H7 (cell line): Measurements from ENCODE around the gene DYNLRB1. TPM values are rescaled to one million over a fixed set of nuclear protein-coding genes. Genes with fewer than 3 reads are reported as not detected.
A peak's percentile ranks its signal among the peaks of the same experiment; 100 is the strongest.
"Not testable (repeated sequence)": the region's sequence is repeated elsewhere in the genome, so short reads cannot be mapped to it uniquely, and the experiment has no call there.

Experiments
- DNase-seq: peaks from one replicate; pipeline ENCODE4 v3.0.0; 2012
- H3K27me3 ChIP-seq: 2 replicates; pipeline ENCODE4 v1.6.0; 2011; ENCODE audit warnings: mild to moderate bottlenecking, low read length; ENCODE audit not compliant: control insufficient read depth, insufficient read depth
- H3K36me3 ChIP-seq: replicated peaks from 2 replicates; pipeline ENCODE4 v1.5.1; 2011; ENCODE audit warnings: low read length; ENCODE audit not compliant: control insufficient read depth, insufficient read depth
- H3K4me3 ChIP-seq: 2 replicates; pipeline ENCODE4 v1.5.1; 2011; ENCODE audit warnings: low read depth, mild to moderate bottlenecking, control low read depth, low read length, moderate library complexity; ENCODE audit not compliant: insufficient read depth
- total RNA-seq: library from RNA; depleted of rRNA; stranded (reverse); fragments of >200 nt; shearing (Covaris generic); gene quantifications from 2 replicates; pipeline ENCODE4 v1.2.3, GENCODE V29; 2014

DYNLRB1 gene
- total RNA-seq, 1 experiment from 2014 or later: 193 TPM

GRCh38 chr20:34519841-34520240 lies 3.6 kb downstream of the DYNLRB1 start:
- H3K4me3 ChIP-seq, H3K27me3 ChIP-seq, DNase-seq, H3K36me3 ChIP-seq: not testable (repeated sequence)

- peak; percentile 87 for DNase-seq
- Histone ChIP-seq H3K27me3 (no peaks in the 10 kb centered on the region), H3K36me3 (peaks cover 17% of the 10 kb centered on the region), H3K4me3 (no peak overlapping the region)
Measured at GRCh38 chr20:34522969-34523871, 7.0 kb downstream of the DYNLRB1 start.

GRCh38 chr20:34524426-34524825 lies 8.2 kb downstream of the DYNLRB1 start:
- Histone ChIP-seq H3K4me3 (no peak overlapping the region), H3K27me3 (no peaks in the 10 kb centered on the region), H3K36me3 (peaks cover 22% of the 10 kb centered on the region)
- no peak for DNase-seq

- Histone ChIP-seq H3K27me3 (no peaks in the 10 kb centered on the region), H3K4me3 (no peak overlapping the region), H3K36me3 (peaks cover 25% of the 10 kb centered on the region)
- DNase-seq: no peak
Measured at GRCh38 chr20:34525342-34525708, 9.1 kb downstream of the DYNLRB1 start.

- Histone ChIP-seq H3K27me3 (no peaks in the 10 kb centered on the region), H3K36me3 (peaks cover 25% of the 10 kb centered on the region), H3K4me3 (no peak overlapping the region)
- DNase-seq: peak; percentile 20
Measured at GRCh38 chr20:34525709-34526416, 9.6 kb downstream of the DYNLRB1 start.

GRCh38 chr20:34526466-34526865 lies 10.2 kb downstream of the DYNLRB1 start:
- Histone ChIP-seq H3K4me3 (no peak overlapping the region), H3K27me3 (no peaks in the 10 kb centered on the region), H3K36me3 (peaks cover 25% of the 10 kb centered on the region)
- DNase-seq: no peak

GRCh38 chr20:34527016-34527415 lies 10.8 kb downstream of the DYNLRB1 start:
- Histone ChIP-seq H3K36me3 (peaks cover 25% of the 10 kb centered on the region), H3K4me3 (no peak overlapping the region), H3K27me3 (no peaks in the 10 kb centered on the region)
- no peak for DNase-seq

GRCh38 chr20:34528921-34529297 lies 12.7 kb downstream of the DYNLRB1 start:
- no peak for DNase-seq
- peaks cover 27% of the 10 kb centered on the region for H3K36me3 ChIP-seq
- no peak overlapping the region for H3K4me3 ChIP-seq
- H3K27me3 ChIP-seq: no peaks in the 10 kb centered on the region

GRCh38 chr20:34529742-34530141 lies 13.5 kb downstream of the DYNLRB1 start:
- Histone ChIP-seq H3K36me3 (peaks cover 34% of the 10 kb centered on the region), H3K4me3 (no peak overlapping the region), H3K27me3 (no peaks in the 10 kb centered on the region)
- no peak for DNase-seq

GRCh38 chr20:34530342-34530741 lies 14.1 kb downstream of the DYNLRB1 start:
- no peak for DNase-seq
- Histone ChIP-seq H3K27me3 (no peaks in the 10 kb centered on the region), H3K36me3 (peaks cover 38% of the 10 kb centered on the region)

GRCh38 chr20:34531608-34532265 lies 15.5 kb downstream of the DYNLRB1 start:
- no peaks in the 10 kb centered on the region for H3K27me3 ChIP-seq
- H3K4me3 ChIP-seq: no peak overlapping the region
- H3K36me3 ChIP-seq: peaks cover 37% of the 10 kb centered on the region
- DNase-seq: no peak

More at GRCh38 chr20:34530342-34530741, 14.1 kb downstream of the DYNLRB1 start:
- H3K4me3 ChIP-seq: no peak overlapping the region

- peaks cover 34% of the 10 kb centered on the region for H3K36me3 ChIP-seq
- DNase-seq: no peak
- no peaks in the 10 kb centered on the region for H3K27me3 ChIP-seq
Measured at GRCh38 chr20:34532320-34532719, 16.1 kb downstream of the DYNLRB1 start.

GRCh38 chr20:34532756-34533155 lies 16.5 kb downstream of the DYNLRB1 start:
- Histone ChIP-seq H3K27me3 (no peaks in the 10 kb centered on the region), H3K4me3 (no peak overlapping the region), H3K36me3 (peaks cover 33% of the 10 kb centered on the region)
- no peak for DNase-seq

More at GRCh38 chr20:34532320-34532719, 16.1 kb downstream of the DYNLRB1 start:
- H3K4me3 ChIP-seq: no peak overlapping the region

GRCh38 chr20:34534391-34535165 lies 18.4 kb downstream of the DYNLRB1 start:
- Histone ChIP-seq H3K27me3 (no peaks in the 10 kb centered on the region), H3K36me3 (peaks cover 31% of the 10 kb centered on the region)
- no peak for DNase-seq

More at GRCh38 chr20:34534391-34535165, 18.4 kb downstream of the DYNLRB1 start:
- no peak overlapping the region for H3K4me3 ChIP-seq
